Cortex of kidney (tissue), 1 donor: ENCODE measurements around the gene MACROD2.
"Not testable (repeated sequence)": the region's sequence is repeated elsewhere in the genome, so short reads cannot be mapped to it uniquely, and the experiment has no call there.

Experiments used
- DNase-seq: peaks from one replicate; lab custom pipeline; 2025; lab: John Stamatoyannopoulos, UW

Gene MACROD2

DNA sequence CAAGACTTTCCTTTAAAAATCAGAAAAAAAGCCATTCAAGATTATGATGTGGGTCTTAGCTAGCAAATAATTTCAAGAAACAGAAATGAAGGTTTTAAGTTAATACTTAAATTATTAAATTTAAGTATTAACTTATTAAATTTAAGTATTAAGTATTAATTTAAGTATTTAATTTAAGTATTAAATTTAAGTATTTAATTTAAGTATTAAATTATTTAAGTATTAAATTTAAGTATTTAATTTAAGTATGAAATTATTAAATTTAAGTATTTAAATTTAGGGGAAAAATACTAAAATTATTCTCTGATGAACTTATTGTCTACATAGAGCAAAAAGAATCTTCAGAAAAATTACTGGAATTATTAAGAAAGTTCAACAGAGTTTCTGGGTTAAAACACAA is 1171.4 kb downstream of the MACROD2 start:
- DNase-seq, result no peak

DNA sequence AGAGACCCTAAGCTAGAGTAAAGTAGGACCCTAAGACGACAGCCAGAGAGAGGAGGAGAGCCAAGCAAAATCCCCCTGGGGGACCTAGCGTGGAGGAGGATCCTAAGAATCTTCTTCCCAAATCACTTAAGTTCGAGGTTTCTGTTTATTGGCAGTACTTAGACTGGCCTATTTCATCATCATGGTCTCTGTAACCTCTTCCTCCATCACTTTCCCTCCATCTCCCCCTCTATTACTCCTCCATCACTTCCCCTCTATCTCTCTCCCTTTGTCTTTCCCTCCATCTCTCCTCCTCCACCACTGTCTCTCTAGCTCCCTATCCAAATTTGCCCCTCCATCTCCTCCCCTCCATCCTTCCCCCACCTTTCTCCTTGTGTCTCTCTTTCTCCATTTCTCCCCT is 1175.7 kb downstream of the MACROD2 start:
- DNase-seq, result no peak

DNA sequence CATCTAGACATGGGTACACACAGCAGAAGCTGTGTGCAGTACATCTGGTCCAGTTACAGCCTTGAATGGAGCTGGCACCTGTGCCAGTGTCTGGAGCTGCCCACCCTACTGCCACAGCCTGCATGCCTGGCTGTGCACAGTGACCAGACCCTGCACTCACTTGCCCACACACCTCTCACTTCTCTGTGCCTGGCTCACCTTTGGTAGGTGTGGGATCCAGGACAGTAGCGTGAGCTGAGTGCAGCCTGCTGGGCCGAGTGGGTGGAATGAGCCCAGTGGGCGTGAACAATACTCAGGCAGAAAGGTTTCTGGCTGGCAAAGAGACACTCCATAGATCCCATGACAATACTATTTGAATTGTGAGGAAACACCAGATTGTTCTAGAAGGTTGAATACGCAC is 1181.6 kb downstream of the MACROD2 start:
- no peak for DNase-seq

DNA sequence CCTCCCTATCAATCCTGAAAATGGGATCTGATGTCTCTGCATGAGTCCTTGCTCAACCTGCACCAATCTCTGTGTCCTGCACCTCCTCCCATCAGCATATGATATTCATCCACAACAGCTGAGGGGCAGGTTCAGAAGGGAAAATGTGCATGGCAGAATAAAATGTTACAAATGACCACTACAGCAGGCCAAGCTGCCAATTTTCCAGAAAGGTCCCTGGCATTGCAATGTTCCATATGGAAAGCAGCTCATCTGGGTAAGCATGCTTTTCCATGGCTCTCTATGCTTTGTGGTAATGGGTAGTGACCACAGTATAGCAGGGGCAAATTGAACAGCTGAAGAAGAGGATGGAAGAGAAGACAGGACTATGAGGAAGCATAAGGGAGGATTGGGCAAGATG is 1183.3 kb downstream of the MACROD2 start:
- no peak for DNase-seq

DNA sequence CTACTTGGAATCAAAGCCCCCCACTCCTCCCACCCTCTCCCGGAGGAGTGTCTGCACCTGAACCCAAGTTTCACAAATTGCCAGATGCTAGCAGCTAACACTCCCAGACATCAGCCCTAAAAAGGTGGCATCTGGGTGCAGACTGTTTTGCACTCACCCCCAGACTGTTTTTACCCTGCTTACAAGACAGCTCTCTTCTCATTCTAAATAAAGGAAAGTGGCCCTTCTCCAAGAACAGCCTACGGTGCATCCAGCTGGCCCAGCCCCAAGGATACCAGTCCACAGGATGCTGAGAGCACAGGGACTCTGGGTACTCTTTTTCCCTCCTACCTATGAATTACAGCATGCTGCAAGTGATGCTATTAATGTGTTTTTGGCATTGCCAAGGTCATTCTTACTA is 1184.1 kb downstream of the MACROD2 start:
- no peak for DNase-seq

DNA sequence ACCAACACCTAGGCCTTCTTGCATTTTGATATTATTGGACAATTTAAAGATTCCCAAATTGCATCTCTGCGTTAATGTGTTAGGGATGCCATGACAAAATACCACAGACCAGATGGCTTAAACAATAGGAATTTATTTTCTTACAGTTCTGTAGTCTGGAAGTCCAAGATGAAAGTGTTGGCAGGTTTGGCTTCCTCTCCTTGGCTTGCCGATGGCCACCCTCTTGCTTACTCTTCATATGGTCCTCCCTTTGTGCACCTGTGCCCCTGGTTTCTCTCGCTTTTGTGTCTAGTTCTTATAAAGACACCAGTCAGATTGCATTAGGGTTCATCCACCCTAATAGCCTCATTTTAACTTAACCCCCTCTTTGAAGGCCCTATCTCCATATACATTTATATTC is 1184.5 kb downstream of the MACROD2 start:
- DNase-seq, result no peak

DNA sequence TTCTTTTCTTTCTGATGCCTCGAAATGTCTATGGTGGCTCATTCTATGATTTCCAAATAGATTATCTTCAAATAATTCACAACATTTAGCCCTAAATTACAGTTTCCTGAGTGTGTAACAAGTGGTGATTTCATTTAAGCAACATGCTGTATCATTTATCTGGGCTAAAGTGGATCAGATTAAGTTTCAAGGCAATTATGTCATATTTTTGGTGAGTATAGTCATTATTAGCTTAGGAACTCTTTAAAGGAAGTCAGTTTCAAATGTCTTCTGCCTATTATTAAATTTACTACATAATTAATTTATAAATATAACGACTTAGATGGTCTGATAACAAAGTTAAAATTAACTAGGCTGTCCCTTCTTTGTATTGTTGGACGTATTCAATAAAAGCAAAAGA is 1190.0 kb downstream of the MACROD2 start:
- no peak for DNase-seq

DNA sequence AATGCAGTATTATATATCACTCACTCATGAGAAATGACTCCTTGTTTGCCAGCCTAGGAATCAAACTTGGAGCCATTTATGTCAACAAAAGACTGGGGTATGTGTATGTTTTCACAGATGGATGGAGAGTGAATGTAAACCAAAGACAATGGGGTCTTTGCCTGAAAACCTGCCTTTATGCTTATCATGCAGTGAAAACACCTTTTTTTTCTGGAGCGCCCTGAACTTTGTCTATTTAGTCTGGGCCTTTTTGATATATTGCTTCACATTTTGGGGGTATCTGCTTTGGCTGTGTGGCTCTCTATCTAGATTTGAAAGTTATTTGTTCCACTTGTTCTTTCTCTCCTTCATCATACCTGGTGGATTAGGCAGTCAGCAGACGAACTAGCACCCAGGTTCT is 1190.6 kb downstream of the MACROD2 start:
- no peak for DNase-seq

DNA sequence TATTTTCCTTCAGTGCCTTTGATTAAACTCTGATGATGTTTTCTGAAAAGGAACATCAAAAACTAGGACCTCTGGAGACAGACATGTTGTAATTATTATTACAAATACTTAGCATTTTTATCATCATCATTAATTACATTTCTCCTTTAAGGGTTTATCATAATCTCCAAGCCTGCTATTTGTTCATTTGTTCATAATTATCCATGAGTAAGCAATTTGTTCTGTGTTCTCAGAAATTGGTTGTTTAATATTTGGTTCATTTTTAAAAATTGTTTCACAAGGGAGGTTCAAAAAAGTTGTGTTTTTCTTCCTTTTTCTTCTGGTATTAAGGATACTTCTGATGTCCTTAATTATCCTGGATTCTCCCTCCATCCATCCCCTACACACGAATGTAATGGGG is 1192.3 kb downstream of the MACROD2 start:
- no peak for DNase-seq

DNA sequence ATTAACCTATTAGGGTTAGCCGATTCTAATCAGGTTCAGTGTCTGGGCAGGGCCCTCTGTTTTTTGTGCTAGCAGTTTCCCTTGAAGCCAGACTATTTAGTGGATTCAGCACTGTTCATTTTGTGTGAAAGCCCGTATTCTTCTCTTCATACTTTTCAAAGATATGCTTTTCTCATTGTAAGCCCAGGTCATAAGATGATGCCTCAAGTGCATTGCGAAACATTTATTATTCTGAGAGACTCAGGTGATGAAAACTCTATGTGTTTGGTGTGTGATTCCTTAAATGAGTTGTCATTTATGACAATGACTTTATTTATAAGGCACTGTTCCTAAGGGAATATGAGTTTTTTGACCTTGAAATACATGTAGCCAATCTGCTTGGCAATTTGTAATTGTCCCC is 1193.1 kb downstream of the MACROD2 start:
- DNase-seq, result no peak

DNA sequence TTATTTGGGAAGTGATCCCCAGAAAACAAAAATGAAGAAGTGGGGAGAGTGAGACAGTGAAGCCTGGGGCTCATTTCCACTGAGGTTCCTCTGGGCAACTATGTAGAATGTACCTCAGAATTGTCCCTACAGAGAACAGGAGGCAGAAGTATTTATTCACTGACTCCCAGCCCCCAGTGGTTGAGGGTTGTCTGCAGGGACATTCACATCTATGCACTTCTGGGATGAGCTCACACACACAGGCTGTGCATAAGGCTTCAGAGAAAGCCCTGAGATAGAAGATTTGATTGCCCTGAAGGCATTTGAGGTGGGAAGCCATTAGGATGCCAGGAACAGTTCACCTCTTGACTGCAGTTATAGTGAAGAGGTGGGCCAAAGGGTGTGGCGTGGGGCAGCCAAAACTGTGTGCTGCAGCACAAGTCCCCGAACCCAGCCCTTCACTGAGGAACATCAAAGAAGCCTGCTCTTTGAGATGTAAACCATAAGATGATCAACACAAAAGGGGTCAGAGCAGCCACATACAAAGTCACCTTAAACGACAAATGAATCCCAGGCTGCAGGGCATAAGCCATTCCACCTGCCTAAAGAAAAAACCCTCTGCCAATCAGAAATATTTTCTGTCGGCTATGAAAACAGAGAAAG is 1195.9 kb downstream of the MACROD2 start:
- DNase-seq, result no peak

DNA sequence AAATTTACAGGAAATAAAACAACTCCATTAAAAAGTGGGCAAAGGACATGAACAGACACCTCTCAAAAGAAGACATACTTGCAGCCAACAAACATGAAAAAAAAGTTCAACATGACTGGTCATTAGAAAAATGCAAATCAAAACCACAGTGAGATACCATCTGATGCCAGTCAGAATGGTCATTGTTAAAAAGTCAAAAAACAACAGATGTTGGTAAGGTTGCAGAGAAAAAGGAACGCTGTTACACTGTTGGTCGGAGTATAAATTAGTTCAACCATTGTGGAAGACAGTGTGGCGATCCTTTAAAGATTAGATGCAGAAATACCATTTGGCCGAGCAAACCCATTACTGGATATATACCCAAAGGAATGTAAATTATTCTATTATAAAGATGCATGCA is 1200.1 kb downstream of the MACROD2 start:
- no peak for DNase-seq

DNA sequence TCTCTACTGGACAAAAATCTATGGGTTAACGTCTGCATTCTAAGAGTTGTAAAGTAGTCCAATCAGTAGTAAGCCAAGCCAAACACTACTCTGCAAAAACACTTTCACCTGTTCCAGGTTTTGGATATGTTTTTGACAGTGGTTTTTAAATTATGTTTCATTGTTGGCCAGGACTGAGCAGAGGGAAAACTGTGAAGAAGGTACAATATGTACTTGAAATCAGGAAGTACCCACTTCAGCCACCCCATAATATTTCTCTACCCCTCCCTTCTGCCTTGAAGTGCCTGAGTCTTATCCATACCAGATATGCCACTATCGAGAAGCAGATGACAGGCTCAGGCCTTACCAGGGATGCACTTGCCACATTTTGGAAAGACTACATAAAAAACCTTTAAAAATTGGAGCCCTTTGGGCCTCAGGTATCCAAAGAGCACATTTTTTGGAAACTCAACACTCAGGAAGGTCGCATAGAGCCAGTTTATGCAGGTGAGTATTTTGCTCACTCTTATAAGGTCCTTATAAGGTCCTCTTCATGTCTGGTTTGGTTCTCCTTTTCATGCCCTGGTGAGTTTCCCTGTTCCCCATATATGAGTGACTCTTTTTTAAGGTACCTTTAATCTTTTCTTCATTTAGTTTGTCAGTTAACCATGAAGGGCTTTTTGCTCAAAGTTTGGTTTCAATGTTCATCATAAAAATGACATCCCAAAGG is 1201.4 kb downstream of the MACROD2 start:
- DNase-seq, result no peak

DNA sequence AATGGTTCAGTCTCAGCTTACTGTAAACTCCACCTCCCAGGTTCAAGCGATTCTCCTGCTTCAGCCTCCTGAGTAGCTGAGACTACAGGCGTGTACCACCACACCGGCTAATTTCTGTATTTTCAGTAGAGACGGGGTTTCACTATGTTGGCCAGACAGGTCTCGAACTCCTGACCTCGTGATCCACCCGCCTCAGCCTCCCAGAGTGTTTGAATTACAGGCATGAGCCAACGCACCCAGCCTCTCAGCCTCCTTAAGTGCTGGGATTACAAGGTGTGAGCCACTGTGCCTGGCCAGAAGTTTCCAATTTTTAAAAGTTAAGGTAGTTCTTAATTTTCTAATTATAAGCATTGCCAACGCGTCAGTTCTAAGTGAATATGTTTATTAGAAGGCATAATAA is 1202.7 kb downstream of the MACROD2 start:
- not testable (repeated sequence) for DNase-seq

DNA sequence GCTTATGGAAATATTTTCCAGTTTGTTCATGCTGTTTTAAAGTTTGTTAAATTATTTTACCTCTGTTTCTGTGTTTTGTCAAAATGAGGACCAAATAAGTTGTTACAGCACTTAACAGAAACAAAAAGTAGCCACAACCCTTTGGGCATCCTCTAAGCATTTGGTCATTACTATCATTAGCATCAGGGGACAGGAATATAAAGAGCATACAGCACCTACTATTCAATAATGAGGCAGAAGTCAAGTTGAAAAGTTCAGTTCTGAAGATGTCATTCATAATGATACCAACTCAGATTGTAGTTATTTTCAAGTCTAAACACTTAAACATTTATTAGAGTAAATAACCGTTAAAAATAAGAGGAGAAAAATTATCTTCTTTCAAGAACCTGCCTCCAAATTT is 1204.4 kb downstream of the MACROD2 start:
- DNase-seq, result no peak

DNA sequence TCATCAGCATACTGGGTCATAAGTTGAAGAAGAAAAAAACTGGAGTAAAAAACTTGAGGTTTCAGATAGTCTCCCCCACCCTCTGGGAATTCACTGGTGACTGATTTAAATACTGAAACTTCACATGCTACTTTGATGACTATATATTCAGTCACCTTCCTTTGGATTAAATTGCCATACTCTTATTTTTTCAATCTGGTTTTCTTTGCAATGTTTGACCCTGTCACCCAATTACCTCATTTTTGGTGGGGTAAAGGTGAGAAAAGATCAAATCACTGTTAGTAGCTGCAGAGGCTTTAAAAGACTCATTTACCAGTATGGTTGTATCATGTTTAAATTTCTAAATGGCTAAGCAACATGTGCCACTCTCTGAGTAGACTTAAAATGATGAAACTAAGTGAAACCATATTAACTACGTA is 1204.8 kb downstream of the MACROD2 start:
- DNase-seq, result no peak

DNA sequence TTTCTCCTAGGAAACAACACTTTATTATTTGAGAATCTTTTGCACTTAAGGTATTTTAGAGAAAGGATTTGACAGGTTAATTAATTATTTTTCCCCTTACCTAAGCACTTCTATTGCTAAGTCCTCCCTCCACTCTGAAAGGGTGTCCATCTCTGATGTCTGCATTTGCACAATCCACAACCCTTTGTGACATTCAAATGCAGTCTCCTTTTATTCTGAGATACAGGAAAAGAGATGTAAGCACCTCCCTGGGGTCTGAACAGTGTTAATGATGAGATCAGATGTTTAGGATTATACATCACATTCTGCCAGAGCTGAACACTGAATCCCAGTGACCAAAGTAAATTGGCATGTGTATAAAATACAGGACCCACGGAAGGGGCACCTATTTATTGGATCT is 1206.3 kb downstream of the MACROD2 start:
- no peak for DNase-seq

DNA sequence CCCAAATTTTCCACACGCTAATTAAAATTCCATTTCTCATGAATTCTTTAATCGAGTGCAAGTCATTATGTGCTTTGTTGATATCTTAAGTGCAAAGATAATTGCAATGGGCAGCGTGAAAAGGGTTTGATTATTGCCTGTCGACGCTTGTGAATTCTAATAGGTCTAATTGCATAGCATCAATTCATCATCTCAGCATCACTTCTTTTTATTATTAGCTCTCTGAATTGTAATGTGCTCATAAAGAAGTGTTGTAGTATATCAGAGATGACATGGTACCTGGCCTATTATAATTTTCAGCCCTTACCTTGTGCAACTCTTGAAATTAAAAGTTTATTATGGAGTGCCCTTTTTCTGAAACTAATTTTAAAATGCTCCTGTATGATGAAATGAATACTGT is 1208.9 kb downstream of the MACROD2 start:
- DNase-seq, result no peak

DNA sequence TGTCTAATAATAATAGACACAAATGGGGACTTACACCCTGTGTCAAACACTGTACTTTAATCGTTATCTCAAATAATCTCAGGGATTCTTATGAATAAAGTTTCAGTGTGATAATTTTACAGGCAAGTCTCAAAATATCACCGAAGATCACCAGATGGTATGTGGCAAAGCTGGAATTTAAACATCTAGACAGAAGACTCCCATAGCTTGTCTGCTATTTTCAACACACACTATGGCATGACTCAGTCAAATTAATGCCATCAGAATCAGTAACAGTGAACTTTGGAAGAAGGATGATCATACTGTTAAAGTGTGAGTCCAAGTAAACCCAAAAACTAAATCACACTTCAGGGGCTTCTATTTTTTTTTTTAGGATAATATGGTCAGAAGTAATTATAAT is 1209.7 kb downstream of the MACROD2 start:
- DNase-seq, result no peak

DNA sequence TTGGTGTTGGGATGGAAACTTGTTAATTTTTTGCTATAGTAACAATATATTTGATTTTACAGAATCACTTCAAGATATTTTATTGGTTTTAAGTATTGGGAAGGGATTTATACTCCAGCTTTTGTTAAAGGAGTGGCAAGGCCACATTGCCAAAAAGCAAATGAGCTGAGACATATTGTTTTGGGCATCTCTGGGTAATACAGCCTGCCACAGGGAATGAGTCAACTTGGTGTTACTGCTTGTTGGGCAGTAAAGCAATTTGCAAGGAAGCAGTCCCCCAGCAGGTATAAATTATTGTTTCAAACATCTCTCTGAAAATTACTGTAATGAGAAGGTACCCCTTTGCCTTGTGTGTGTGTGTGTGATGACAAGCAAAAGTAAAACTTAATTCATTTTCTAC is 1210.4 kb downstream of the MACROD2 start:
- no peak for DNase-seq

DNA sequence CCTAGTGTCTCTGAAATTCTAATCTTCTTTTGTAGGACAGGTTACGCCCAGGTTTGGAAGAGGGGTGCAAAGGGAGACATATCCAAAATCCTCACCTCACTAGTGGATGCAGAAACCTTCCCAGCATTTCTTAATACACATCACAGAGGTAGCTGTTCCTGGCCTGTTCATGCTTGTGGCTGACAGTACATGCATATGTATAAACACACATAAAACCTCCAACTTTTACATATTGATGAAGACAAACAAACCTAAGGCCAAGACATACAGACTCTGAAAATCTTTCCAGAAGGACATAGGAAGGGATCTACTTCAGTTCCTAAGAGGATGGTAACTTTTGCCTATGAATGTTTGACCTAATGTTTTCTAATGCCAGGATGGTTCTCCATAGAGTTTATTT is 1214.2 kb downstream of the MACROD2 start:
- no peak for DNase-seq

DNA sequence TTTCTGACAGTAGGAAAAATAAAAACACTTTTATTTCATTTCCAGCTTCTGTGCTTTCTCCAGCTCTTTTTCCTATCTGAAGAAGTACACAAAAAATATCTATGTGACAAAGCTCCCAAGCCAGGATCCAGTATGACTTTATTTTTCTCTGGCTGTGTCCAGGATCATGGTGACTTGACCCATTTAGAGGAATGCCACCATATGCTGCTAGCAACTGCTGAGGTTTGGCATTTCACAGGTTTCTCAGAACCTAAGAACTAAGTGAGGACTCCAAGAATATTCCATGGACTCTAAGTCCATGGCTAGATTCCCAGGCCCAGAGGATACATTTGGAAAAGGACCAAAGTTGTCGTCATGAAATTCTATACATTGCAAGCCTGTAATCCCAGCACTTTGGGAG is 1218.7 kb downstream of the MACROD2 start:
- DNase-seq, result no peak

DNA sequence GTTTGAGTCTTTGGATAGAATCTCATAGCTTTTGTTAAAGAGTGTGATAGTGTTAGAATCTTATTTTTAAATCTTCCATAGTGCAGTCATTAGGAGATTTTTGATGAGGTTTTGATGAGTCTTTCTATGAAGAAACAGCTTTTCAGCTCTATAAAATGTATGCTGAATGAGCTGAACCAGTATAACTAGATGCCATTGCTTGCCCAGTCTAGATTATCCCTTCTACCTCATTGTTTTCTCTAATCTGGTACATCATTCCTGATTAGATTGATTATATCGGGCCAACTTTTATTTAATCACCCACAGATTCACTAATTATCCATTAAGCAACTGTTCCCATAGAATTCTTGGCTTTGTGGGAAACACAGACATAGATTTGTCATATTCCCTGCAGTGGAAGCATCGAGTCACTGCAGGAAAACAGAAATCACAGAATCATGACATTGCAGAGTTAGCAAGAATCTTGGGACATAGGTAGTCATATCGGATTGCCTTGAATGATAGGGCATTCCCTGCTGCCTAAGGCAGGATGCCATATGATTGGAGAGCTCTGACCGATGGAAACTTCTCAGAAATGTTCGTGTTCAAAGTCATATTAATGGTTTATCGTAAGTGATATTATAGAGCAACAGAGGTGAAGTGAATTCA is 1224.8 kb downstream of the MACROD2 start:
- no peak for DNase-seq
